CD4-positive, alpha-beta T cell treated with Interleukin-4 for 4 hours (primary cell): ENCODE data around the gene EFEMP2.

ENCODE experiments used
- DNase-seq: peaks from one replicate; pipeline ENCODE4 v3.0.0-alpha.2; 2020

EFEMP2 gene

GRCh38 chr11:65865550-65866172, 6.9 kb downstream of the EFEMP2 start:
- DNase-seq = no peak

DNA sequence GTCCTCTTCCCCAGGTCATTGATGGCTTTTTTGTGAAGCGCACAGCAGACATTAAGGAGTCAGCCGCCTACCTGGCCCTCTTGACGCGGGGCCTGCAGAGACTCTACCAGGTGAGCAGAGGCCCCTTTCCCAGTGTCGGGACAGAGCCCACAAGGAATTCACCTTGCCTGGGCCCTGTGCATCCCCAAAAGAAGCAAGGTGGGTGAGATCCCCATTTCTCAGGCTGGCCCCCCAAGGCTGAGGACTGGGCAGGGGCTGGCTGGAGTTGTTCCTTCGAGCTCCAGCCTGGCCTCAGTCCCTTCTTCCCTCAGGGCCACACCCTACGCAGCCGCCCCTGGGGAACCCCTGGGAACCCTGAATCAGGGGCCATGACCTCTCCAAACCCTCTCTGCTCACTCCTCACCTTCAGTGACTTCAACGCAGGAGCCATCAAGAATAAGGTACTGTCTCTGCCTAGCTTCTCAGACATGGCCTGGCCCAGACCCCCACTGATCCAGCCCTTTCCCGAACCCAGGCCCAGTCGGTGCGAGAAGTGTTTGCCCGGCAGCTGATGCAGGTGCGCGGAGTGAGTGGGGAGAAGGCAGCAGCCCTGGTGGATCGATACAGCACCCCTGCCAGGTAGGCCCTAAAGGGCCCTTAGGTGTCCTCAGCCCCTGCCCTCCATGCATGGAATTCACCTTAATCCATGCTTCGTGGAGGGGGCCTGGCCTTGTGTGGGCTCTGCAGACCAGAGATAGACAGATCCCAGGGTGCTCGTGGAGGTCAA, 7.7 kb downstream of the EFEMP2 start:
- DNase-seq = no peak

DNA sequence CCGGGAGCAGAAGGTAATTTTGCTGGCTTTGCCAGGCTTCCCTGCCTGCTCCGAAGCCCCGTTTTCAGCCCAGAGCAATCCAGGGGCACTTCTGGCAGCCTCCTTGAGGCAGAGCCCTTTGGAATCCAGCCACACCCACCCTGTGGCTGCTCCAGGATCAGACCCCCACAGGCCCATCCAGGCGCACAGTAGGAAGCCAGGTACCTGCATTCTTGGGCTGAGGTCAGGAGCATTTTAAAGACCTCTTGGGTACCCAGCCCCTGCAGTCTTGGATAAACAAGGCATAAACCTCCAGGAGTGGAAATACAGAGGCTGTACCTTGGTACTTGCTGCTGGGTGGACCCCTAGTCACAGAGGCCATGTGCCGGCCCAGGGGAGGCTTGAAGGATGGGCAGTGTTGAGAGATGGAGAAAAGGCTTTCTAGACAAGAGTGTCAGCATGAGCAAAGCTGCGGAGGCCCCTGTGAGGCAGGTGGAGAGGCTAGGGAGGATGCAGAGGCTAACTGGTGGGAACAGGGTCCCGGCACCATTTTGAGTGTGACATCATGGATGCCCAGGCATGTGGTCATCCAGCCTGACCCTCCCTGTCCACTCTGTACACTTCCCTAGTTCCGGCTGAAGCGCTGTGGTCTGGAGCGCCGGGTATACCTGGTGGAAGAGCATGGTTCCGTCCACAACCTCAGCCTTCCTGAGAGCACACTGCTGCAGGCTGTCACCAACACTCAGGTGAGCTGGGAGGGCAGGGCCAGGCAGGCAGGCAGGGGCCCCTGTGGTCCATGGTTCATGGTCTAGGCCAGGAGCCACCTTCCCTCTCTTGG, 8.5 kb downstream of the EFEMP2 start:
- no peak for DNase-seq

GRCh38 chr11:65862941-65863888, 9.4 kb downstream of the EFEMP2 start:
- no peak for DNase-seq

GRCh38 chr11:65862191-65862735, 10.3 kb downstream of the EFEMP2 start:
- no peak for DNase-seq

DNA sequence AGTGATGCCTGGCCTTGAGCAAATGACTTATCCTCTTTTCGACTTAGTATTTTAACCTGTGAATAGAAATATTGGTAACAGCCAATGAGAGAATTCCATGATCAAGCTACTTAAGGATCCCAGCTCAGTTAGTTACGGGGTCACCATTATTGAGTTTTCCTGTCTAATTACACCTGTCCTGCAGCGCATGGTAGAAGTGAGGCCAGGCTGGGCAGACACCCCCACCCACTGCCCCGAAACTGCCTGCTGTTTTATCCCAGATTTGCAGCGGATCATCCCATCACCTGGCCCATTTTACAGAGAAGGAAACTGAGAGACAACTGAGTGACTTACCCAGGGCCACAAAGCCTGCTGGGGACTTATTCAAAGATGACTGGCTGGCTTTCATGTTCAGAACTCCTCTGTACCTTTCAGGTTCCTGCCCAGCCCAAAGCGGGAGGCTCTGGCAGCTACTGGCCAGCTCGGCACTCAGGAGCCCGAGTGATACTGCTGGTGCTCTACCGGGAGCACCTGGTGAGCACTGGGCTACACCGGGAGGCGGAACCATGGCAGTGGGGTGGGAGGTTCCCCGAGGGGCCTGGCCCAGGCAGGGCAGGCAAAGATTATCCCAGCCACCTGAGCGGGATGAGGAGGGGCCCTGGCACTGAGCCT, 10.9 kb downstream of the EFEMP2 start:
- DNase-seq = no peak

DNA sequence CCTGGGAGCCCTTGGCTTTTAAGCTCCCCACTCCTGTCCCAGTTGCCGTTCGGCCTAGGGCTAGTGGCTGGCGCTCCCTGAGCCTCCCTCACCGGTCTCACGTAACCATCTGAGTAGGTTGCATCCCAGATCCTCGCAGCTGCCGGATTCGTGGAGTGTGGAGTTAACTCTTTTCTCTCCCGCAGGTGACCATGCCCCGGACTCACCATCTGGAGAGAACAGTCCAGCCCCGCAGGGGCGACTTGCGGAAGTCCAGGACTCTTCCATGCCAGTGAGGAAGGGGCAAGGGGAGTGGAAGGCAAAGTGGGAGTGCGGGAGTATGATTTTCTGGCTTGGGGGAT, 11.5 kb downstream of the EFEMP2 start:
- no peak for DNase-seq

GRCh38 chr11:65860278-65861164, 12.1 kb downstream of the EFEMP2 start, which contains the start of gene MUS81:
Gene MUS81, plus strand, starts transcription at chr11:65860433. Its CDS starts 321 bp downstream, at chr11:65860754.
- peak; percentile 96 for DNase-seq

- no peak for DNase-seq
Observed at GRCh38 chr11:65859812-65860277, 12.8 kb downstream of the EFEMP2 start.

GRCh38 chr11:65859095-65859811, 13.3 kb downstream of the EFEMP2 start:
- DNase-seq = peak; percentile 97

GRCh38 chr11:65858681-65859087, 13.9 kb downstream of the EFEMP2 start:
- no peak for DNase-seq

GRCh38 chr11:65857853-65858680, 14.5 kb downstream of the EFEMP2 start, which contains the start of gene CFL1:
Gene CFL1, minus strand, starts transcription at chr11:65858180. Its CDS starts 81 bp downstream, at chr11:65858099.
- peak; percentile 97 for DNase-seq

- peak; percentile 47 for DNase-seq
Observed at GRCh38 chr11:65857500-65857852, 15.1 kb downstream of the EFEMP2 start.

DNA sequence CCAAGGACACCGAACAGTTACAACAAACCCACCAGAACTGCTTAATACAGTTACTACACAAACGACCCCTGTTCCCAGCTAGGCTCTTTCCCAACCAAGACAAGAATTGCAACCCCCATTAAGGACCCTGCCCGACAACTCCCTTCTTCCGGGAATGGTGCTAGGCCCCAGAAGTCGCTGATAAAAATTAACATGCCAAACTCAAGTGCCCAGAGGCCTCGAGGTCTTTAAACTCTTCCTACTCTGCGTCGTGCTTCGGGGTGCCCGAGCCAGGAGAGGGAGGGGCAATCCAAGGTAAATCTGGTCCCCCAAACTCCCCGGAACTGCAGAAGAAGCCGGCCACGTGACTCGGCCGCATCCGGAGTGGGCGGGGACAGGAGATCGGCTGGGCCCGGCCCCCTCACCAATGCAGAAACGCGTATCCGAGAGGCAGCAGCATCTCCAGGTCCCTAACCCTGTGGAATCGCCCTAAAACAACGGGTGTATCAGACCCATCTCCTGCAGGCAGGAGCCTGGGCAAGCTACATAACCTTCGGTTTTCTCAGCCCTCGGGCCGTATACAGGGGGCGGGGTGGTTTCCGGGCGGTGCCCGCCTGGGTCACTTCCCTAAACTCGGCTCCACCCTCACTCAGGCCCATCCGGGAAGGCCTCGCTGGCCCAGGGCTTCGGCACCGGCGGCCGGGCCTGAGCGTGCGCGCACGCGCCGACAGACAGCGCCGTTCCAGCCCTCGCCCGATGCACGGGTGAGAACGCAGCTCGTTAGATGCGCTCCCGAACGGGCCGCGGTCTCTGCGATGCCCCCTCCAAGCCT, 15.7 kb downstream of the EFEMP2 start:
- peak; percentile 78 for DNase-seq

- DNase-seq = no peak
Observed at GRCh38 chr11:65855927-65856363, 16.7 kb downstream of the EFEMP2 start.

DNA sequence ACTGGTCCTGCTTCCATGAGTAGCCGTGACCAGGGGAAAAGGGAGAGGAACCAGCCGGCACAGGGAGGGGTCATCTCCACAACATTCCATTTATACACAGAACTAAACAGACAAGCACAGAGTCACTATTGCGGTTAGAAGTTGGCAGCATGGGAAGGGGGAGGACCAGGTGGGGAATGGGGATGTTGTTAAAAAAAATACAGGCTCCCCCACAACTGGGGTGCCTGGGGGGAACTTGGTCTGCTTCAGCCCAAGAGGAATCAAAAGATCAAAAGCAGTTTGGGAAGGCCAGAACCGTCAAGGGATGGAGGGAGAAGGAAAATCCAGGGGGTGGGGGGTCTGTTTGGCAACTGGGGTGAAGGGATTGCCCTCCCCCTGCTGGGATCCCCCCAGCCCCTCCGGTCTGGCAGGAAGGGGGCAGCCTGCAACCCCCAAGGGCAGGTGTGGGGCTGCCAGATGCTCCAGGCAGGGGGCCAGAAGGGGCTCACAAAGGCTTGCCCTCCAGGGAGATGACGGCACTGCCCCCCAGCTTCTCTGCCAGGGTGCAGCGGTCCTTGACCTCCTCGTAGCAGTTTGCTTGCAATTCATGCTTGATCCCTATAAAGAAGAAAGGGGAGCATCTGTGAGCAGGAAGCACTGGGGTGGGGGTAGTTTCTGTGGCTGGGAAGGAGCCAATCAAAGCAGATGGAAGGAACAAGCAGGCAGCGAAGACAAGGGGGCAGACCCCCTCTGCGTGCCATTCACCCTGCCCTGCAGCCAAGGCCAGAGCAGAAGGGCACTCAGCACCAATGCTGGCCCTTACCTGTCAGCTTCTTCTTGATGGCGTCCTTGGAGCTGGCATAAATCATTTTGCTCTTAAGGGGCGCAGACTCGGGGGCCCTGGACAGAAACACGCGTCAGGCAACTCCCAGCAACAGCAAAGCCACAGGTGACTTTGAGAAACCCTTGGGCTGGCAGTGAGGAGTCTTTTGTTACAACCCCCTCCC, 17.5 kb downstream of the EFEMP2 start:
- no peak for DNase-seq
